HepG2 (cell line): ENCODE measurements around the gene STX1B. TPM values are rescaled to one million over a fixed set of nuclear protein-coding genes. Genes with fewer than 3 reads are reported as not detected.

Experiments
- BCL6 ChIP-seq: IDR thresholded peaks from 2 replicates; pipeline ENCODE4 v1.6.1; 2016; ENCODE audit warnings: missing genetic modification reagents, missing compliant biosample characterization
- DZIP1 ChIP-seq: sonication (generic); formaldehyde crosslinking; IDR thresholded peaks from 2 replicates; pipeline ENCODE4 v1.5.0; 2020; ENCODE audit warnings: mild to moderate bottlenecking, missing genetic modification reagents
- MTF2 ChIP-seq: sonication (generic); formaldehyde crosslinking; IDR thresholded peaks from 2 replicates; pipeline ENCODE4 v1.5.0; 2020; ENCODE audit warnings: missing genetic modification reagents, borderline replicate concordance
- NFE2L1 ChIP-seq: sonication (generic); formaldehyde crosslinking; IDR thresholded peaks from 2 replicates; pipeline ENCODE4 v1.4.0; 2020; ENCODE audit warnings: missing genetic modification reagents, mild to moderate bottlenecking, borderline replicate concordance
- NR2F2 ChIP-seq: IDR thresholded peaks from 2 replicates; pipeline ENCODE4 v1.6.1; 2012; ENCODE audit warnings: low read depth, inconsistent platforms, borderline replicate concordance
- PHB2 ChIP-seq: fragments of 450-650 bp; IDR thresholded peaks from 2 replicates; pipeline ENCODE4 v1.6.1; 2018; ENCODE audit not compliant: partially characterized antibody
- TOE1 ChIP-seq: sonication (generic); formaldehyde crosslinking; IDR thresholded peaks from 2 replicates; pipeline ENCODE4 v1.4.0; 2020; ENCODE audit warnings: mild to moderate bottlenecking, missing genetic modification reagents
- ZBED4 ChIP-seq: sonication (generic); formaldehyde crosslinking; IDR thresholded peaks from 2 replicates; pipeline ENCODE4 v1.4.0; 2020; ENCODE audit warnings: missing genetic modification reagents, borderline replicate concordance
- ZBTB8A ChIP-seq: sonication (generic); formaldehyde crosslinking; IDR thresholded peaks from 2 replicates; pipeline ENCODE4 v1.4.0; 2020; ENCODE audit warnings: mild to moderate bottlenecking, low read depth, missing genetic modification reagents, borderline replicate concordance
- ZNF33B ChIP-seq: sonication (generic); formaldehyde crosslinking; IDR thresholded peaks from 2 replicates; pipeline ENCODE4 v1.5.1; 2020; ENCODE audit warnings: mild to moderate bottlenecking, missing genetic modification reagents
- ZNF484 ChIP-seq: sonication (generic); formaldehyde crosslinking; IDR thresholded peaks from 2 replicates; pipeline ENCODE4 v1.5.1; 2020; ENCODE audit warnings: mild to moderate bottlenecking, low read depth, missing genetic modification reagents, borderline replicate concordance
- ZNF619 ChIP-seq: sonication (generic); formaldehyde crosslinking; IDR thresholded peaks from 2 replicates; pipeline ENCODE4 v1.4.0; 2020; ENCODE audit warnings: mild to moderate bottlenecking, missing genetic modification reagents
- ZNF781 ChIP-seq: sonication (generic); formaldehyde crosslinking; IDR thresholded peaks from 2 replicates; pipeline ENCODE4 v1.5.1; 2020; ENCODE audit warnings: borderline replicate concordance, mild to moderate bottlenecking, missing genetic modification reagents; ENCODE audit errors: not compliant biosample characterization
- ZNF800 ChIP-seq: sonication (generic); formaldehyde crosslinking; IDR thresholded peaks from 2 replicates; pipeline ENCODE4 v1.4.0; 2020; ENCODE audit warnings: missing genetic modification reagents
- polyA plus RNA-seq, 8 experiments: library from polyadenylated mRNA; depleted of rRNA in 3 of 8; stranded (reverse) in 7 of 8; unstranded in 1 of 8; fragments of >200 nt; fragmentation: Illumina TruSeq in 4 of 8; extraction: Trizol in 4 of 8; gene quantifications; 2 replicates each; pipeline versions ENCODE4 v1.2.1 to v1.2.3, GENCODE V29; 2011 to 2016; ENCODE audit warnings: low read depth in 4 of 8, missing spikeins in 1 of 8, mixed read lengths in 1 of 8; ENCODE audit not compliant: insufficient read depth in 1 of 8
- total RNA-seq, 5 experiments: library from RNA; depleted of rRNA; stranded (reverse); fragments of >200 nt; fragmentation: Illumina TruSeq; extraction: Trizol; gene quantifications; 2 replicates each; pipeline ENCODE4 v1.2.3, GENCODE V29; 2016; ENCODE audit warnings: low read depth in 1 of 5
- TF ChIP-seq, protein P1 (sequence below): sonication (generic); formaldehyde crosslinking; IDR thresholded peaks from 2 replicates; pipeline ENCODE4 v1.5.0; 2020; ENCODE audit warnings: mild to moderate bottlenecking, missing genetic modification reagents, borderline replicate concordance

STX1B gene
- total and polyA plus RNA-seq, 2 of the 13 experiments (the other 11 are each of a cell fraction or from before 2014, with no cell fraction given): 2.1 to 3.0 TPM

DNA sequence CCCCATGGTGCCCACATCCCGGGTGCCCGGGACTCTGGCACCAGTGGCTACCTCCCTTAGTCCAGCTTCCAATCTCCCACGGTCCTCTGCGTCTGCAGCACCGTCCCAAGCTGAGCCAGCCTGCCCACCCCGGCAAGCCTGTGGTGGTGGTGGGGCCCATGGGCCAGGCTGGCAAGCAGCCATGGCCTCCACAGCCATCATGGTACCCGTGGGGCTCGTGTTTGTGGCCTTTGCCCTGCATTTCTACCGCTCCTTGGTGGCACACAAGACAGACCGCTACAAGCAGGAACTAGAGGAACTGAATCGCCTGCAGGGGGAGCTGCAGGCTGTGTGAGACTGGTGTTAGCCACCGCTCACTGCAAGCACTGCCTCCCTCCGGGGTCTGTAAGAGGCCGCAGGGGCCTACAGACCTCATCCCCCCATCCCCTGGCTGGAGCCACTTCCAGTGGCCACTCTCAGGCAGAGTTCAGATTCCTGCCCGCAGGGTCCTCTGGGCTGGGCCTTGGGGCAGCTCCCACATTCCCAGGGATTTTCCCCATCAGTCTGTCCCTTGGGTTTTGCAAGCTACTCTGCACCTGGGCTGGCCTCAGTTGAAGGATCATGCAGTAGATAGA lies 56.8 kb downstream of the STX1B start (continued):
- TF ChIP-seq PHB2: no peak
- TF ChIP-seq MTF2 (CRISPR knock-in tag): no peak
- no peak for TF ChIP-seq NR2F2
- TF ChIP-seq ZNF800 (CRISPR knock-in tag): no peak
- TF ChIP-seq, protein P1, sequence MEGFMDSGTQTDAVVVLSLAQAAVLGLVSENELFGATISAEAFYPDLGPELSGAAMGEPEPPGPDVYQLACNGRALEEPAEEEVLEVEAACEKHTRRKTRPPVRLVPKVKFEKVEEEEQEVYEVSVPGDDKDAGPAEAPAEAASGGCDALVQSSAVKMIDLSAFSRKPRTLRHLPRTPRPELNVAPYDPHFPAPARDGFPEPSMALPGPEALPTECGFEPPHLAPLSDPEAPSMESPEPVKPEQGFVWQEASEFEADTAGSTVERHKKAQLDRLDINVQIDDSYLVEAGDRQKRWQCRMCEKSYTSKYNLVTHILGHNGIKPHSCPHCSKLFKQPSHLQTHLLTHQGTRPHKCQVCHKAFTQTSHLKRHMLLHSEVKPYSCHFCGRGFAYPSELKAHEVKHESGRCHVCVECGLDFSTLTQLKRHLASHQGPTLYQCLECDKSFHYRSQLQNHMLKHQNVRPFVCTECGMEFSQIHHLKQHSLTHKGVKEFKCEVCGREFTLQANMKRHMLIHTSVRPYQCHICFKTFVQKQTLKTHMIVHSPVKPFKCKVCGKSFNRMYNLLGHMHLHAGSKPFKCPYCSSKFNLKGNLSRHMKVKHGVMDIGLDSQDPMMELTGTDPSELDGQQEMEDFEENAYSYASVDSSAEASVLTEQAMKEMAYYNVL (CRISPR knock-in tag): peak; percentile 82; the same call in 1 of the 2 replicates
- TF ChIP-seq NFE2L1 (CRISPR knock-in tag): no peak
- peak; percentile 34; the same call in 1 of the 2 replicates for TF ChIP-seq BCL6 (CRISPR knock-in tag)
- TF ChIP-seq ZNF619 (CRISPR knock-in tag): no peak
- TF ChIP-seq ZBTB8A: no peak
- peak; percentile 28 for TF ChIP-seq ZNF781 (CRISPR knock-in tag)
- peak; percentile 78; the same call in 1 of the 2 replicates for TF ChIP-seq ZNF33B (CRISPR knock-in tag)
- no peak for TF ChIP-seq ZNF484 (CRISPR knock-in tag)
- TF ChIP-seq ZBED4 (CRISPR knock-in tag): peak; percentile 38; the same call in 1 of the 2 replicates
- peak; percentile 62; the same call in 1 of the 2 replicates for TF ChIP-seq TOE1 (CRISPR knock-in tag)
- no peak for TF ChIP-seq DZIP1 (CRISPR knock-in tag)
